HUDEP-2 (cell line): ENCODE data around the gene KCNMB2.
"Not testable (repeated sequence)": the region's sequence is repeated elsewhere in the genome, so short reads cannot be mapped to it uniquely, and the experiment has no call there.

Experiments used
- DNase-seq, 76 experiments: peaks; one replicate each; lab custom pipeline; 2025; ENCODE audit not compliant: unreplicated experiment in 76 of 76; lab: John Stamatoyannopoulos, UW

Gene KCNMB2

DNA sequence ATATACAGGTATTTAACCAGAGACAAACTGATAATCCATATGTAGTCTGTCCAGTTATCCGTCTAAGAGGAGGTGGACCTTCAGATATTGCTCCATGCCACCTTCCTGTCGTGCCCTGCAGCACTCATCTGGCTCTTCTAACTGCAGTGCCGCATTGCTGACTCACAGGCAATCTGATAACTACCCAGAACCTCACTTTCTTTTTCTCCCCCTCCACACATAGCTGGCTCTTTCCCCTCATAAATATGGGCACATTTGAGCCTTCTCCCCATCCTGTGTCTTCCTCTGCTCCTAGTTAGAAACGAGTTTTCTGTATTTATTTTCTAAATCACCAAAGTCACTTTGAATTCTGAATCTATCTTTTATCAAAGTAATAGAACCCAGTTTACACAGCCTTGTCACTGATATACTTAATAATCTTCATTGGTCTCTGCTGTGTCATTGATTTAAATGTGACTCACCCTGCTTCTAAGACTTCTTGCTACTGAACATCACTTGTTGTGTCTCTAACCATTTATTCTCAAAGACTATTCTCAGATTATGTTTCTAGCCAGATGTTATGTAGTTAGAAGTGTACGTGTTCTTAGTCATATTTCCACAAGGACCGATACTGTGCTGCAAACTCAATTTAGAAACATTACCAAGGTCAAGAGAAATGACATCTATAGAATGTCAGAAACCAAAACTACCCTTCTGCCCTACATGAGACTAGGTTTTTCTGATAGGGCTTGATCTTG is 17.4 kb upstream of the KCNMB2 start:
- peak in 1 of 76 experiments; percentile 0 for DNase-seq

DNA sequence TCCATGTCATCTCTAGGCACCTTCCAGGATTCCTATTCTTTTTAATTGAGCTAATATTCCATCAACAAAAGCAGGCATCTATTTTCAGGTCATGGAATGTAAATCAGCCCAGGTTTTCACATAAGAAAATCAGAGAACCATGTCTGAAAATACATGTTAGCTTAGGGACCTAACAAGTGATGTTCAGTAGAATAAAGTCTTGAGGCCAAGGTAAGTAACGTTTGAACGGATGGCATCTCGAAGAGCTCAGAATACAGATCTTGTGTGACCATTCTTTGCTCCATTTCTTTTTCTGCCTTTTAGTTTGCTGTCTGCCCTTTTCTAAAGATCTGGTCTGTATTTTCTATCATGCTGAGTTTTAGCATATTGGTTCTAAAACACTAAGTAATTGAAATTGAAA is 16.5 kb upstream of the KCNMB2 start:
- DNase-seq = no peak

DNA sequence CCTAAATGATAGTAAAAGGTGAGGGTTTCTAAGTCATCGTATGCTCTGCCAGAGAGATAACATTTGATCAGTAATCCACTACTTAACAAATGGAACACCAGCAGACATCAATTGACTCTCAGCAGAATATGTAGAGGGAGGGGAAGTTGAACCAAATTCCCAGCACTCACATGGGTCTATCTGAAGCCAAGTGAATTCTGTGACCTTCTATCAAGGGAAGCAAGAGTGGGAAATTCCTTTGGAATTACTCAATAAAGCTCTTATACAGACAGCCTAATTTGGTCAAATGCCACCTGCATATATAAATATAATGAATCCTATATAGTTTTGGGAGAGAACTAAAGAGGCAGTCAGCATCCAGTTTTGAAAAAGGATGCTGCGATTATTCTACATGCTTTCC is 15.8 kb upstream of the KCNMB2 start:
- no peak for DNase-seq

DNA sequence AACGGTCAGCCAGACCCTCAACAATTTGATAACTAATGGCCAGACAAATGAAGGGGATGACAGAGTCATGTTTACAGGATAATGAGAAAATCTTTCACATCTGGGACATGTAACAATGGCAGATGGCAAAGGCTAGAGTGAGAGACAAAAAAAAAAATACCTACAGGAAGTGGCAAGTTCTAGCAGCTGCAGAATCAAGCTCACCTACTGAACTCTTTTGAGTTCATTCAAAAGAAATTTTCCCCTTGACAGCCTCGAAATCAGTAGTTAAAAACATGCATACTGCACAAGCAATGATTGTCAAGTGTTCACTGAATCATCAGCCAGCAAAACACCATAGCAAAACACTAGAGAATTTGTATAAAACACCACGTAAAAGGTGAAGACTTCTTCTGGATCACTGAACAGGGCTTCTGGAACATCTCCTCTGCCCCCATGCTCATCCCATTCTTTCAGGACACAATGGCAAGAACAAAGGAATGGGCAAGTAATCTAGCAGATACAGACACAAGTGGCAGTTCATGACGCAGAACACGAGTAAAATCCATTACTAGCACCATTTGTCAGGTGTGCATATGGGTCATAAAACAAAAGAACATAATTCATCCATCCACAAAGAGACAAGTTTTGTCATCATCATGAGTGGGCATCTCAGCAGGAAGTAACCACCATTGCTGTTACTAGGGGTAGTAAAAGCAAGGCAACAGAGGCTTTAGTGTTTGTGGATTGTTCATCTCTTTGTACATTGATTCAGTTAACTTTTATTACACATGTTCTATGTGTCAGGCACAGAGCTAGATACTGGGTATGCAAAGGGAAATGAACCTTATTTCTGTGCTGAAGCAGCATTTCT is 13.8 kb upstream of the KCNMB2 start:
- DNase-seq = no peak

DNA sequence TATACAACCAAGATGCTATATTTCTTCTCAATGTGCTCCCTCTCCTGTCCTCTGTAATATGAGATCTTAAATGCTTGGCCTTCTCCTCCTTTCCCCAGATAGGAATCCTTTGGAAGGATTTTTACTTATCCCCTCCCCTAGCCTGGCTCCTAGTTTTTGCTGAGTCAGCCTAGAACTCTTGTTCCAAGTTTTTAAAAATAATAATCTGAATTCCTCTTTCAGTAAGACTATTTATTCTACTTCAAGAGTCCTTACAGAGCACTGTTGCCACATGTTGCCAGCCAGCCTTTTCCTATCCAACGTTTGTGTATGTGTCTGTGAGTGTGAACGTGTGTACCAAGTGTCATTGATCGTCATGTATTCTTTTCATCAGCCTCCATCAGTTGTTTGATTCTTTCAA is 11.0 kb upstream of the KCNMB2 start:
- DNase-seq = no peak

DNA sequence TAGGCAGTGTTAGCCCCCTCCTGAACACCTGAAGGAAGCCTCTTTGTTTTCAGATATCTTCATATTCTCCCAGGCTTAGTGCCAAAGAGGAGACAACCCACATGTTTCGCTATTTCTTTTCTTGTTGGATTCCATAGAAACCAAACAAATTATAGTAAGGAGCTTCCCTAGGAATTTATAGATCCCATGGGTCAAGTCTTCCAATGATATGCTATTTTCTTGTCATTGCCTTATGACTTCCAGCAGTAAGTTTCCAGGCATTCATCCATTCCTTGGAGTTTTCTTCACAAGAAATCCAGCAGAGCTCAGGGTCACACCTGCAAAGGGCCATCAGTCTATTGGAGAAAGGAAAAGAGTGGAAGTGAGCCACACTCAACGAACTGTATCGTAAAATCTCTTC is 9.9 kb upstream of the KCNMB2 start:
- DNase-seq = no peak

DNA sequence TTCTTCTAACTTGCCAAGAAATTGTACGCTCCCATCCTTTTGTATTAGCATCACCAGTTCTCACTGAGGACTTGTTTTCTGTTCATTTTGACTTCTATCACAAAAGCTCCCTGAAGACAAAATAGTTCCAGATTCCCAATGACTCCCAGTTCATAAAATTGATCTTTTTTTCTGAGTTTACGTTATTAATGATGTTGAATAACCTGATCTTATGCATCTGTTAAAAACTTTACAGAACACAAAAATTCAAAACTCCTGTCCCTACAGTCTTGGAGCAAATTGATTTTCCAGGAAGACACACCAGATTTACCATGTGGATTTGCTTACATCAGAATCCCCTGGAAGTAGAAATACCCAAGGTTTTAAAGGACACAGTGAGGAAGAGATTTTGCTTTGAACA is 8.3 kb upstream of the KCNMB2 start:
- no peak for DNase-seq

DNA sequence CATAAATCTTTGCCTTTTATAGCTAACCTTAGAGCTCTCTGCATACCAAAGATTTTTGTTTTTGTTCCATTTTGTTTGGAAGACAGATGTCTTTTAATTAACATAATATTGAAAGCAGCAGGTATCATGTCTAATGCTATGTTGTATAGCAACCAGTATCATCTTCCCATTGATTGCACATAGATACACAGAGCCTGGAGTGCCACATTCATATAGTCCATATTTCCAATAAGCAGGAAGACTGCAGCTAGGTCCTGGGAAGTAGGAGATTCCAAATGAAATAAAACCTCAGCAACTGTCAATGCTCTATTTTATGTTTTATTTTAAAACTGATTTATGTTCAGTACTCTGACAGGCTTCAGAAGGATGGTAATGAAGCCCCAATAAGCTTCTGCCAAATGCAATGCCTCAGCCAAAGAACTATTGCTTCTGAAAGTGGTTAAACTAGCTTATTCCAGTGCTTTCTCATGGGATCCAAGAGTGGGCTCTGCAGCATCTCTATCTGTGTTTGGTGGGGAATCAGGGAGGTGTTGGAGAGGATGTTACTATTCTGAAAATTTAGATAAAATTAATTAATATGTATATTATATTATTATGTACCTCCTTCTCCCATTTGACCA is 6.5 kb upstream of the KCNMB2 start:
- DNase-seq = no peak

DNA sequence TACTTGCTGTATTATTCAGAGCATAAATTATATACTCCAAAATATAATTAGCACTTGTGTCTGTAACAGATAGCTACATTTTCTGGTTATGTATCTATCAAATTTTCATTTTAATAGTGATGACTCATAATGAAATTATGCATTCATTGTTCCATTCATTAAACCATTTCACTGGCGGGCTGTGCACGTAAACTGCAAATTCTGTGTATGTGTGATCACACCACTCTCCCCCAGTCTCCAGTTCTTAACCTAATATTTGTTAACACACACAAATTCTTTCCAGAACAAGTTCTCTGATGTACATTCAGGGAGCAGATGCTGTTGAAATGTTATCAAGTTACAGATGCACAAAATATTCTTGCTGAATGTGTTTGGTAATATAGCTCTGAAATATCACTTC is 3.8 kb upstream of the KCNMB2 start:
- no peak for DNase-seq

DNA sequence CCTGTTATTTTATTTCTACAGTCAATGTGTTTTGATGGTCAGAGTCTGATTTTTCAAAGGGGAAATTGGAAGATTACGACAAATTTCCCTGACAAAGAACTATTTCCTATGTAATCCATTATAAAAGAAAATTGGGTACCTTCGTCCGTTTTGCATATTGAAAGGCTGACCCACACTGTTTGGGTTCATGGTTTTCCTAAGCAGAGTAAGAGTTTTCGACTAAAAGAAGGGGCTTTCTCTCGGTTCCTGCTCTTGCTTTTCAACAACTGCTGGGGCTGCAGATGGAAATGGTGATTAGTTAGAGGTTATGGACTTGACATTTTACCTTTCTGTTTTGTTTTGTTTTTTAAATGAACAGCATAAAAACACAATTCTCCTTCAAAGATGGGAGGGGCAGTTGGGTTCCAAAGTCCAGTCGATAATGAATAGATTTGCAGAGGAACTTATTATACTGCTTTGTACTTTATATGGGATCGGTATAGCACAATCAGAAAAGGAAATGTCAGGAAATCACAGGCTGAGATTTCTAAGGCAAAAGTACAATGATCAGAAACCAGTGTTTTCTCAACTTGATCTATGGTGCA is 978 bp downstream of the KCNMB2 start:
- DNase-seq = no peak

DNA sequence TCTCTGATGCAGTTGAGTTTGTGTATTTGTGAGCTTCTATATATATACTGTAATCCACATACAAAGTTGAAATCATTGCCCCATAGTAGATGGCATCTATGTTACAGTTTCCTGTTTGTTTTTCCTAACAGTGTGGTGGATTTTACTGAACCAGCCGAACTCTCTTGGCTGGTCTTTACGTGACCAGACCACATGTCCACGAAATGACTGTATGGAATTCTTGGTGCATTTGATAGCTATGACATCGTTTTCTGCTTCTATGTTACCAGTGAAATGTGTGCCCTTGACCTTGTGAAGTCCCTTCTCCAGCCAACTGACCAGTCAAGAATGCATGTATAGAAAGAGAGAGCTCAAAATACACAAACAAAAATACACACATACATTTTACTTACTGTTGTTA is 1.8 kb downstream of the KCNMB2 start:
- no peak for DNase-seq

DNA sequence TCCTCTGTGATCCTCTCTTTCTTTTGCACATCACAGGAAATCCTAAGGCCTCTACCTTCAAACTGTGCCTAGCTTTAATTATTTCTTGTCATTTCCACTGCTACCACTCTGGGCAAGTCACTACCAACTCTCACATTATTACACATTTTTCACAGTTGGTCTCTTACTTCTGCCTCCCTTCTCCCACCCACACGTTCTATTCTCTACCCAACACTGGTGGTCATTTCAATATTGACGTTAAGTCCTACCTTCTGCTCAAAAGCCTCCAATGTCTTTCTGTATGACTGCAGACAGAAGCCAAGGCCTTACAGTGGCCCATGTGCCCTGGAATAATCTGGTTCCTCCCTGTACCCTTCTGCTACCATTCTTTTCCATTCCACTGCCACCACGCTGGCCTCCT is 3.9 kb downstream of the KCNMB2 start:
- DNase-seq = no peak

DNA sequence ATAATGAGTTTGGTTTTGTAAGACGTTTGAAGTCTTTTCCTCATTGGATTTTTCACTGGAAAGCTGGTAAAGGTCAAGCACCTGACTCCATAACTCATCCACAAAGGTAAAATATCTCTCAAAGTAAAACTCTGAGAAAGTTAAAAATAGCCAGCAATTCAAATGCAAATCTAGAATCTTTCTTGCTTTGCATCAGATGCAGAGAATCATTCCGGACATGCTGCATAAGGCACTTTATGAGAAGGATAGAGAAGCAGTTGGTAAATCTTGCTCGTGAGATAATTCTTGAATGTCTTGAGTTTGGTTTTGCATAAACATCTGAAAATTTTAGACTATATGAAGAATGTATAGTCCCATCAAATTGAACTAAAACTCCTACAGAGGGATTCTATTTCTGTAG is 9.1 kb downstream of the KCNMB2 start:
- DNase-seq = no peak

DNA sequence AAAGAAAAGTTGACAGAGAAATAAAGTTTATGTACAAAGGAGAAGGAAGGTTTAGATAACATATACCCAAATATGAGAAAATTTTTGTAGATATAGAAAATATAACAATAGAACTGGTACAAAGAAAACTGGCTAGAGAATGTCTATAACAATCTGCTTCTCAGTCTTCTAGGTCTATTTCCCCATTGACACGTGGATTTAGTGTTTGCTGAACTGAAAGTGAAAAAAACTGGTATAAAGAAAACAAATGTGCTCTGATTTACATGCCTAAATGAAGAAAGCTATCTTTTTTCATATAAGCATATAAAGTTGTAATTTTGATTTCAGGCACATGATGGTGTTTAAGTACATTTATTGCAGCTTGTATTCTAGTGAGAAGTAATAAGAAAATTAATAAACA is 9.8 kb downstream of the KCNMB2 start:
- DNase-seq = no peak

DNA sequence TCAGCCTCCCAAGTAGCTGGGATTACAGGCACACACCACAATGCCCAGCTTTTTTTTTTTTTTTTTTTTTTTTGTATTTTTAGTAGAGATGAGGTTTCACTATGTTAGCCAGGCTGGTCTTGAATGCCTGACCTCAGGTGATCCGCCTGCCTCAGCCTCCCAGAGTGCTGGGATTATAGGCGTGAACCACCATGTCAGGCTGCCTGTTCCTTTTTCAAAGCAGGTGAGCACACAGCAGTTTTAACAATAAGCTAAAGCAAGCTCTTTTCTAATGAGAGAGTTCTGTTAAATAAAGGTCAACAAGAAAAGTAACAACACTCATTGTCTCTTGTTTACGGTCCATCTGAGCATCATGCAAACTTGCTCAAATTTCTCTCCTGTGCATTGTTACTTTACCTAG is 13.2 kb downstream of the KCNMB2 start:
- DNase-seq = not testable (repeated sequence)

DNA sequence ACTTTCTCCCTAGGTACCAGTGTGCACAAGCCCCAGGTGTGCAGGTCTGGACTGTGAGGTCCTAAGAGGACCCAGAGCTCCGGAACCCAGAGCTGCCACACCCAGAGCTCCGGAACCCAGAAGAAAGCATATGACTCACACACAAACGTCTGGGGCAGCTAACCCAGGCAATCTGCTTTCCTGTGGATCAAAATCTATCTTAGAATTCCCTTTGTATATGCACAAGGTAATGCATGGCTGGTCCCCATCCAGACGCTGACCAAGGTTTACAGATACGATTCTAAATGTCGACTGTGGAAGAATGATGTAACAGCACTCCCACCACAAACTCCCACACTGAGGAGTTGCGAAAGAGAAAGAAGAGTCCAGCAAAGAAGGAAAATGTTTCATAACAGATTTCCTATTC is 15.7 kb downstream of the KCNMB2 start:
- no peak for DNase-seq

DNA sequence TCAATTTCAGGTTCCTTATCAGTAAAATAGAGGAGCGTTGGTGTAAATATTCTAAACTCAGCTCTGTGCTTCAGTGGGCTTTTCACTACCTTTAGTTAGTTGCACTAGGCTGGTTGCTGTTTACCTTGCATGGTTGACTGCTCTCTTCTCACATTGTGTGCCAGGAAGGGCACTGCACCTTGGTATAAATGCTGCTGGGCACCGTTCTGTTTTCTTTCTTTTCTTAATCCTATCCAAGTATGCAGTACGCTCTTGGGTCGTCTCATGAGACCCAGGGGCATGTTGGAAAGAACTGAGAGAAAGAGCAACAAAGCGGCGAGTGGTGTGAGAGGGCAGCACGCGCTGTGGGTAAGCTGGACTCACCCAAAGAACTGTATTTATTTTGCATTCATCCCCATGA is 22.4 kb downstream of the KCNMB2 start:
- DNase-seq = no peak

DNA sequence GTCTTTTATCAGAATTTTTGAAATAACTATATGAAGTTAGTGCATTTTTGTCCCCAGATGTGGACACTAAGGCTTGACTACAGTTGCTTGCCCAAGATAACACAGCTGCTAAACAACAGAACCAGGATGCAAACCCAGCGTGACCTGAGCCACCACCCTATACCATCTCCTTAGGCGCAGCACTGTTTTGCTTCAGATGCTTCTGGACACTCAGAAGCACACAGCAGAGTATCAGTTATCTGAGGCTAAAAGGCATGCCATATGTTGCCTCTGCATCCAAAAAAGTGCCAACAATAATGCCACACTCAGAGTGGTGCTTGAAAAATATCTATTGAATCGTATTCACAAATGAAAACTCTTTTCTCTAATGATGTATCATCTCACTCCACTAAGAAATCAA is 24.5 kb downstream of the KCNMB2 start:
- no peak for DNase-seq

DNA sequence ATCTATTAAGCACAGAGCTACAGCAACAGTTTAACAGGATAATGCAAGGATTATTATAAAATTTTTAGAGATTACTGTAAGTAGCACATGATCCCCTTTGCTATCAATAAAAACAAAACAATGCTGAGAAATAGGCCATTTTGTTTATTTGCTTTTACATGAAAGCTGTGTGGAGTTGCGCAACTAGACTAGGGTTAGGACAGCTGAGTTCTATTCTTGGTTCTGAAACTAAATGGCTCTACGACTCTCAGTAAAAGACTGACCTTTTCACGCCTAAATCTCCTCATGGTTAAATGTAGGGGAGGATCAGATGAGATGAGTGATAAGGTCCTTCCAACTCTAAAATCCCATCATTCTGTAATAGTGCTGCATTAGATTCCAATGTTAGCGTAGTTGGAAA is 25.0 kb downstream of the KCNMB2 start:
- no peak for DNase-seq

DNA sequence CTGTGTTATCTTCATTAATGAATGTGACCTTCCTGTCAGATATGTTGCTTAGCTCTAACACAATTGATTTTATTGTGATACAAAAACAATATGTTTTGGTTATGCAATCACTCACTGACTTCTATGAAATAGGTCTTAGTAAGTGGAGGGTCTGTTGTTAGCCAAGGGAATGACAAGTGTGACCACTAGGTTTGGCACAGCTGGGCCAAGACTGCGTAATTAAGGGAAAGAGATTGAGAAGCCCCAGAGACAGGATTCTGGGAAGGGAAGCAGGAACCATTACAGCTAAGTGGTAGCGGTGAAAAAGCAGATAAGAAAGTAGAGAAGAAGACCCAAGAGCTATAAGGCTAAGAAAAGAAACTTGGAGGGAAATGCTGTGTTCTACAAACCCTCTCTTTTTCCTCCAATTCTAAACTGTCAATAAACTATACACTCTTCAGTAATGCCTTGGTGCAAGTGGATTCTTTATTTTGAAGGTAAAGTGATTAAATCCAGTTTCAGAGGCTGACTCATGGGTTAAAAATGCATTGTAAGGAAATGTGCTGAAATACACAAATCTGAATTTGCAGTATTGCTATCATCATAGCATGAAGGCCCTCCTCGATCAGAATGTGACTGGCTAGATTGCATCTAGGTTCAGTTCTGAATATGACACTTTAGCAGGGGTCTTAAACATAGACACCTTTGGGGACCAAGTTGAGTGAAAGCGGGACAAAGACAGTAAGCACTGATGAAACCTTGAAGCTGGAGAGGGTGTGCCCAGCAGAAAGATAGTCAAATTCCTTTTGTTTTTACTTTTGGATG is 26.1 kb downstream of the KCNMB2 start:
- DNase-seq = no peak

DNA sequence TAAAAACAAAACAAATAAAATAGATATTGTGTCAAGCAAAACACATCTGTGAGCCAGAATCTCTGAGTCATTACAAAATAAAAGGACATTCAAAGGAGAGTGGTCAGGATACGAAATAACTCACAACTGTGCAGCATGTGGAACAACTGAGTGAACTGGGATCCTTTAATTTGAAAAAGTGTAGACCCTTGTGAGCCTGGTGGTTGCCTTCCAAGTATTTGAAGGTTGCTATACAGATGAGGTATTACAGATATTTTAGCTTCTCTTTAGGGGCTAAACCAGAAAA is 26.7 kb downstream of the KCNMB2 start:
- DNase-seq = no peak
